Dermis microvascular lymphatic vessel endothelial cell (primary cell): ENCODE data around the gene C20orf141. TPM values are rescaled to one million over a fixed set of nuclear protein-coding genes. Genes with fewer than 3 reads are reported as not detected.
A peak's percentile ranks its signal among the peaks of the same experiment; 100 is the strongest.
"Not testable (repeated sequence)": the region's sequence is repeated elsewhere in the genome, so short reads cannot be mapped to it uniquely, and the experiment has no call there.

Experiments
- DNase-seq, 2 donors: peaks; one replicate each; pipeline versions ENCODE4 v3.0.0 to v3.0.0-alpha.2; 2010; ENCODE audit warnings: low read depth in 2 of 2
- total RNA-seq: library from RNA; depleted of rRNA; stranded (reverse); fragments of >200 nt; gene quantifications from 2 replicates; pipeline ENCODE4 v1.2.1, GENCODE V29; 2014

C20orf141 gene, protein sequence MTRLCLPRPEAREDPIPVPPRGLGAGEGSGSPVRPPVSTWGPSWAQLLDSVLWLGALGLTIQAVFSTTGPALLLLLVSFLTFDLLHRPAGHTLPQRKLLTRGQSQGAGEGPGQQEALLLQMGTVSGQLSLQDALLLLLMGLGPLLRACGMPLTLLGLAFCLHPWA
- total RNA-seq = not detected in 2 replicates

GRCh38 chr20:2814587-2815051 lies at the start of gene C20orf141:
TSS of gene C20orf141 (plus strand) at chr20:2814987. CDS start at chr20:2815185, 198 bp downstream.
- peak in 1 of 2 donors; percentile 59 for DNase-seq

- DNase-seq = peak in 1 of 2 donors; percentile 38
These were observed 46.8 kb upstream of the C20orf141 start for GRCh38 chr20:2767768-2768631.

GRCh38 chr20:2768632-2769015 lies 46.2 kb upstream of the C20orf141 start:
- DNase-seq = peak in 1 of 2 donors; percentile 20

DNA sequence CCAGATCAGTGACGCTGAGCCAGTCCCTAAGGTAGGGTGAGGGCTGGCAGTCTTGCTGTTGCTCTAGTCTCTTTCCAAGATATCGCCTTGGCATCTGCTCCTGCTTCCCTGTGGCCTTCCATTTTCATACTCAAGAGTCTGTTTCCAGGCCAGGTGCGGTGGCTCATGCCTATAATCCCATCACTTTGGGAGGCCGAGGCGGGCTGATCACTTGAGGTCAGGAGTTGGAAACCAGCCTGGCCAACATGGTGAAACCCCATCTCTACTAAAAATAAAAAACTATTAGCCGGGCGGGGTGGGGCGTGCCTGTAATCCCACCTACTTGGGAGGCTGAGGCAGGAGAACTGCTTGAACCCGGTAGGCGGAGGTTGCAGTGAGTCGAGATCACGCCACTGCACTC lies 44.7 kb upstream of the C20orf141 start:
- not testable (repeated sequence) for DNase-seq

DNA sequence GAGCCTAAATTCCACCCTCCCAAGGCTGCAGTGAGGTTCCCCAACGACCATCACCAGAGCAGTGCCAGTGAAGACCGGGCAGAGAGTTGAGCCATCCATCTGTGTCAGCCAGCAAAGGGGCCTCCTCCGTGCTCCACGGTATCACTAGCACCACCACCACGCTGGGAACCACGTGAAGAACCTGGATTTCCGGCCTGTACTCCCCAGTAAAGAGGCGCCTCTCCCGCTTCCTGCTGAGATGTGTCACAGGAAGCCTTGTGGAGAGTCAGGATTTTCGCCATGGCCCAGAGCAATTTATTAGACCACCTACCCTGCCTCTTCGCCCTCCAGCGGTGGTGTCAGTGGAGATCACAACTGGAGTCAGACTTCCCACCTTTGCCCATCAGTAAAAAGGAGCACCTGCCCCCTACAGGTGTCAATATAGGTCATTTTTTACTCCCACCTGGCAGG lies 43.1 kb upstream of the C20orf141 start:
- DNase-seq = peak in 1 of 2 donors; percentile 74

DNA sequence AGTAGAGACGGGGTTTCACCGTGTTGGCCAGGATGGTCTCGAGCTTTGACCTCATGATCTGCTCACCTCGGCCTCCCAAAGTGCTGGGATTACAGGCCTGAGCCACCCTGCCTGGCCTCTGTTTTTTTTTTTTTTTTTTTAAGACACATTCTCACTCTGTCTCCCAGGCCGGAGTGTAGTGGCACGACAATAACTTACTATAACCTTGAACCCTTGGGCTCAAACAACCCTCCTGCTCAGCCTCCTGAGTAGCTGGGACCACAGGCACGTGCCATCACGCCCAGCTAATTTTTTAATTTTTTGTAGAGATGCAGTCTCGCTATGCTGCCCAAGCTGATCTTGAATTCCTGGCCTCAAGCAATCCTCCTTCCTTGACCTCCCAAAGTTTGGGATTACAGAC lies 41.0 kb upstream of the C20orf141 start:
- DNase-seq = no peak

- no peak for DNase-seq
These were observed 39.6 kb upstream of the C20orf141 start for GRCh38 chr20:2775139-2775538.

DNA sequence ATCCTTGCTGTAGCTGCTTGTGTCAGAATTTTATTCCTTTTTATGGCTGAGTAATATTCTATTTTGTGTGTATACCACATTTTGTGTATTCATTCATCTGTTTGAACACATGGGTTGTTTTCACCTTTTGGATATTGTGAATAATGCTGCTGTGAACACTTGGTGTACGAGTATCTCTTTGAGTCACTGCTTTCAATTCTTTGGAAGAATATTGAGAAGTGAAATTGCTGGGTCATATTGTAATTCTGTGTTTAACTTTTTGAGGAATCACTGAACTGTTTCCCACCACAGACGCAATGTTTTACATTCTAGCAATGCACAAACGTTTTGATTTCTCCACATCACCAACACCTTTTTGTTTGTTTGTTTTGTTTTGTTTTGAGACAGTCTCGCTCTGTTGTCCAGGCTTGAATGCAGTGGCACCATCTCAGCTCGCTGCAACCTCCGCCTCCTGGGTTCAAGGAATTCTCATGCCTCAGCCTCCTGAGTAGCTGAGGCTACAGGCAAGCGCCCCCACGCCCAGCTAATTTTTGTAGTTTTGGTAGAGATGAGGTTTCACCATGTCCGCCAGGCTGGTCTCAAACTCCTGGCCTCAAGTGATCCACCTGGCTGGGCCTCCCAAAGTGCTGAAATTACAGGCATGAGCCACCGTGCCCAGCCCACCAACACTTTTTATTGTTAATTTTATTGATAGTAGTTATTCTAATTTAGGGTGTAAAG lies 36.0 kb upstream of the C20orf141 start:
- DNase-seq = no peak

- no peak for DNase-seq
These were observed 33.8 kb upstream of the C20orf141 start for GRCh38 chr20:2780948-2781347.

DNA sequence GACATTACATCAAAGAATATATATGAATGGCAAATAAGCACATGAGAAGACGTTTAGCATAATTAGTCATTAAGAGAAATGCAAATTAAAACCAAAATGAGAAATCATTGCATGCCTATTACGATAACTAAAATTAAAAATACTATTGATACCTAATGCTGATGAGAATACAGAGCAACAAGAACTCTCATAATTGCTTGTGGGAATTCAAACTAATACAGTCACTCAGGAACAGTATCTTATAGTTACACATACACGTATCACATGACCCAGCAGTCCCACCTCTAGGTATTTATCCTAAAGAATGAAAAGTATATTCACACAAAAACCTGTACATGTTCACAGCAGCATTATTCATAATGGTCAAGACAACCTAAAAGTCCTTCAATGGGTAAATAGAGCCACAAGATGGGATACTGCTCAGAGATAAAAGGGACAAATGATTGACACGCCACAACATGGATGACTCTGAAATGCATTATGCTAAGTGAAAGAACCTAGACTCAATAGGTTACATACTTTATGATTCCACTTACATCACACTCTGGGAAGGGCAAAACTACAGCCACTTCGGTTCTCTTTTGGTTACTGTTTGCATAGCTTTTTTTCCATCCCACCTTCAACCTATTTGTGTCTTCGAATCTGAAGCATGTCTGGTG lies 30.8 kb upstream of the C20orf141 start:
- DNase-seq = no peak

DNA sequence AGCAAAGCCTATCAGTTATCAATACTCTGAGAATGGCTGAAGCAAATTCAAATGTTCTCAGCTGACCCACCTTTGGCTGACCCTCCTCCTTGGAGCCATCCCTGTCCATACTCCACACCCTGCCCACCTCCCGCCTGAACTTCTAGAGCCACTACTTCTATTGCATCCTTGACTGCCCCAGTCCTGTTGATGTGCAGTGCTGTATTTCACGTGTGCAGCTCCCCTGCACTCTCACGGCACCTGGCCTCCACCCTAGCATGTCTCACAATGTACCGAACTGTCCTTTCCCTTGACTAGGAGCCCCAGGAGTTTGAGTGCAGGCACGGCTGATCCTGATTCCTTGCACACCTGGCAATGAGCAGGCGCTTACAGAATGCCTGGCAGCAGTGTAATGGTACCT lies 21.3 kb upstream of the C20orf141 start:
- DNase-seq = no peak

DNA sequence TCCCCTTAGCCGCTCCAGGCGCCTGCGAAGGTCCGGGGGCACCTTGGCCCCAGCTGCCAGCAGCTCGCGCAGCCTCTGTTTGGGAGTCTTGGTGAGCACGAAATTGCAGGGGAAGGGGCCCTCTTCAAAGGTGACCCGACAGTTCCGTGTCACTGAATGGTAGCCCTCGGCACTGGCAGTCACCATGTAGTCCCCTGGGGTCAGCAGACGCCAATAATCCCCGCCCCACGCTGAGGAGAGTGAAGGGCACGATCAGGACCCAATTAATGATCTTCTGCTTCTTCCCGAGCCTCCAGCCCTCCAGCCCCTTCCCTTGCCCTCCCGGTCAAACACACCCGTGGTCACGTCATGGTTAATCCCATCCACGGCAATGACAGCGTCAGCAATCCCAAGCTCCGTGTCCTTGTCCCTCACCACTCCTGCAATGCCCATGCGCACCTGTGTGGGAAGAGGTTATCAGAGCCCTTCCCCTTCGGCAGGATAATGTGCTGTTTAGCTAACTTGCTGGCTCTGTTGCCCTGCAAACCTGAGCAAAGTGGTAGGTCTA lies 20.5 kb upstream of the C20orf141 start:
- DNase-seq = no peak

GRCh38 chr20:2794866-2795447 lies 19.8 kb upstream of the C20orf141 start:
- DNase-seq = no peak

DNA sequence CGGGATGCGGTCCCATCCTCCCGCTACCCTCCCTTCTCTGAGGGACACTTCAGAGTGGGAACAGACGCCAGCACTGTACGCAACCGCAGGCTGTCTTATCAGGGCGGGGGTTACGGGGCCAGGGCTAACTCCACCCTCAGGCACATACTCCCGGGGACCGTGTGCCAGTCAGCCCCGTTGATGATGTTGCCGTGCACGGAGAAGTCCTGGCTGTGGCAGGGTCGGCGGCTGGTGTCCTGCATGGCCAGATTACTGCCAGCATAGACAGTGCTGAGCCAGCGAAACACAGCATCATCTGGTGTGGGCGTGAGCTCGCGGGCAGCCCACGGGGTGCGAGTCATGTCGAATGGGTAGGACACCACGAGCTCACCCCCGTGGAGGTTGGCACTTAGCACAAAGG lies 19.3 kb upstream of the C20orf141 start:
- DNase-seq = no peak

DNA sequence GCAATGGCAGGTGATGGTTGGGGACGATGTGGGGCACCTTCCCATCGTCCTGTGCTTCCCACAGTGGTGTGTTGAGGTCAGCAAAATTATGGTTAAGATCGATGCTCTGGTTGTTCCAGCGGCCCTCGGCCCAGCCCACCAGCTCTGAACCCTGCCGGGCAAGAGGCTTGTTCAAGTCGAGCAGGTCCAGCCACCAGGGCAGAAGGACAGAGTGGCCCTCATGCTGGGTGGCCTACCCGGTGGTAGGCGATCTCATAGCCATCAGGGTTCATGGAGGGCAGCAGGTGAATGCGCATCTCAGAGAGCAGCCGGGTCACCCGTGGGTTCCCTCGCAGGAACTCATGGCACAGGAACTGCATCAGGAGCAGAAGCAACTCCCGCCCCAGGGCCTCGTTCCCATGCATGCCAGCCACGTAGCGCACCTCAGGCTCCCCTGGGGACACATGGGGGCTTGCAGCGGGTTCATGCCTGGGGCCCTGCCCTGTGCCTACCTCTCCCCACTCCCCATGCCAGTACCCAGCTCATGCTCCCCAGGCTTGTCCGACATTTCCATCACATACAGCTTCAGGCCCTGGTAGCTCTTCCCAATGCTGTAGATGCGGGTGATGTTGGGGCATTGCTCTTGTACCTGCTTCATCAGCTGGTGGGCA lies 18.7 kb upstream of the C20orf141 start:
- no peak for DNase-seq

DNA sequence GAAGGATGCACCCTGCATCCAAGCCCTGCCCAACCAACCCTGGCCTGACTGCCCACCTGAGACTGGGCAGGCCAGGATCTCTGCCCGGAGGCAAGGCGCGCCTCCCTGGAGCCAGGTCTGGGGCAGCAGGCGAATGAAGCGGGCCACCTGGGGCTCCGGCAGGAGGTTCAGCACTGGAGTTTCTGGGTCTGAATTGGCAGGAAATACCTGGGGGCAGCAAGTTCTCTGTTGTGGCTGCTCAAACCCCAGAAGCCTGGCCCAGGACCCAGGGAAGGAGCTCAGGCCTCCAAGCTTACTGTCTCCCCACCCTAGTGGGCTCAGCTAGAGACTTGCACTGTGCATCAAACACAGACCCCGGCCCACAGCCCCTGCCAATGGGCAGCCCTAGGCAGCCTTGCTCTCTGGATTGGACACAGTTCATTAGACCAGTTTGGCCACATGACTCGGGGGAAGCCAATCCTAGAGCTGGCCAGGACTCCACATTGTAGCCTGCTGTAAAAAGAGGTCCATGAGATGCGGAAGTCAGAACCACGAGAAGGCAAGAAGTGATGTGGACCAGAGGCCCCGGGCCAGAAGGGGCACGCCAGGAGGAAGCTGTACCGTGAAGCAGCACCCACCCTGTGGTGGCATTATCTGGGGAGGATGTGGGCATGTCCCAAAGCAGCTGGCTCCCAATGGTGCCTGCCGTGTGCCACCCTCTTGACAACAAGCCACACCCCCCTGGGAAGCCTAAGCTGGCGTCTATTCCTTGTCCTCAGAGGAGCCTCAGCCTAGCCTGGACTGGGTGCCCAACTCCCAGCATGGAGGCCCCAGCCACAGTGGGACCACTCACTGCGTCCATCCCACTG lies 17.4 kb upstream of the C20orf141 start:
- DNase-seq = no peak

- DNase-seq = no peak
These were observed 16.5 kb upstream of the C20orf141 start for GRCh38 chr20:2798095-2798805.

DNA sequence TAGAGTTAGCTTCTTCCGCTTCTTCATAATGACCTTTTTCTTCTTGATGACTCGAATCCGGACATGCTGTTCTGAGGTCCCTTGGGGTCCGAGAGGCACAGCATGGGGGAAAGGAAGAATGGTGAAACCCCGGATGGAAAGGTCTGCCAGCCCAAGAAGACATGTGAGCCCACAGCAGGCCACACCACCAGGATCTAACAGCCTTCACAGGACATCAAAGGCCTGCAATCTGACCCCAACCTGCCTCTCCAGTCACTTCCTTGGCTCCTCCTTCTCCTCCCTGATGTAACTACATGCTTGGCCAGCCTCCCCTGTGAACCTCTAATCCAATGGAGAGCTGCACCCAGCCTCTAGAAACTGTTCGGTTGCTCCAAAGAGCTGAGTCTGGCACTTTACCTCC lies 16.0 kb upstream of the C20orf141 start:
- DNase-seq = no peak

- no peak for DNase-seq
These were observed 15.5 kb upstream of the C20orf141 start for GRCh38 chr20:2799271-2799670.
